ENCODE measurements around the gene DNTTIP2. TPM values are rescaled to one million over a fixed set of nuclear protein-coding genes. Genes with fewer than 3 reads are reported as not detected.

DNTTIP2 gene
- total and polyA plus RNA-seq, 9 of the 15 experiments (the other 6 are each of a cell fraction or from before 2014, with no cell fraction given) = 50.4 to 138 (median 97.0) TPM

DNA sequence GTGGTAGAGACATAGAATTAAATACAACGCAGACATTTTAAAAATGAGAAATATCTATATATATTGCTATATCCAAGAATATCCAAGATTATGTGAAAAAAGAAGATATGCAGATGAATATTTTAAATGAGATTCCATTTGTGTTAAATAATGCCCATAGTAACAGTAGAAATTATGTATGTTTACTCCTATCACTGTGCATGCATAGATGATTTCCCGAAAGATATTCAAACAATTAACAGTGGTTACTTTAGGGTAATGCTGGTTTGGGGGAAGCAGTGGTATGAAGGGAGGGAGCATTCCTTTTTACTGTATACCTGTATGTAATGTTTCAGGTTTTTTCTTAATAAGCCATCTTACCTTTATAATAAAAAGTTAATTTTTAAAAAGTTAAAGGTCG, 25.1 kb downstream of the DNTTIP2 start (continued):
- TF ChIP-seq, protein P1, sequence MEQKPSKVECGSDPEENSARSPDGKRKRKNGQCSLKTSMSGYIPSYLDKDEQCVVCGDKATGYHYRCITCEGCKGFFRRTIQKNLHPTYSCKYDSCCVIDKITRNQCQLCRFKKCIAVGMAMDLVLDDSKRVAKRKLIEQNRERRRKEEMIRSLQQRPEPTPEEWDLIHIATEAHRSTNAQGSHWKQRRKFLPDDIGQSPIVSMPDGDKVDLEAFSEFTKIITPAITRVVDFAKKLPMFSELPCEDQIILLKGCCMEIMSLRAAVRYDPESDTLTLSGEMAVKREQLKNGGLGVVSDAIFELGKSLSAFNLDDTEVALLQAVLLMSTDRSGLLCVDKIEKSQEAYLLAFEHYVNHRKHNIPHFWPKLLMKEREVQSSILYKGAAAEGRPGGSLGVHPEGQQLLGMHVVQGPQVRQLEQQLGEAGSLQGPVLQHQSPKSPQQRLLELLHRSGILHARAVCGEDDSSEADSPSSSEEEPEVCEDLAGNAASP (IDR thresholded peaks at IDR 0.05) = no peak
- TF ChIP-seq TCFL5 (CRISPR knock-in tag; conservative IDR thresholded peaks at IDR 0.05) = no peak
- no peak for TF ChIP-seq EP400 (IDR thresholded peaks at IDR 0.05)
- no peak for TF ChIP-seq ELF1 (tag; IDR thresholded peaks at IDR 0.05)
- TF ChIP-seq SMAD4 (CRISPR knock-in tag; conservative IDR thresholded peaks at IDR 0.05) = no peak
- no peak for TF ChIP-seq KAT7 (CRISPR knock-in tag; IDR thresholded peaks at IDR 0.05; ENCODE audit: borderline replicate concordance)

- Histone ChIP-seq H3K9ac (ENCODE audit: insufficient read depth in 1 of 2, low read depth in 2 of 2, low read length in 2 of 2) (no peak overlapping the region), H3K9me1 (ENCODE audit: control insufficient read depth, insufficient read depth, low read length) (no peaks in the 10 kb centered on the region), H3K27ac (ENCODE audit: extremely low read depth, low read depth, low read length) (no peak overlapping the region), H3K36me3 (ENCODE audit: control insufficient read depth, insufficient read depth, low read length) (no peaks in the 10 kb centered on the region), H3K27me3 (ENCODE audit: control insufficient read depth in 2 of 2, insufficient read depth in 2 of 2, low read length in 2 of 2) (no peaks in the 10 kb centered on the region), H3K79me2 (ENCODE audit: control insufficient read depth, insufficient read depth, low read length) (no peaks in the 10 kb centered on the region), H3K4me1 (replicated peaks in 1 of 2; ENCODE audit: control insufficient read depth in 2 of 2, insufficient read depth in 2 of 2, low read length in 2 of 2) (peaks cover 9 to 11% of the 10 kb centered on the region in 2 experiments; a peak in 2 of 5 replicates), H2AFZ (ENCODE audit: low read depth, low read length) (no peak overlapping the region), H4K20me1 (replicated peaks; ENCODE audit: control insufficient read depth, insufficient read depth, low read length) (no peaks in the 10 kb centered on the region), H3K9me3 (replicated peaks; ENCODE audit: control insufficient read depth, insufficient read depth, low read depth, low read length) (no peaks in the 10 kb centered on the region), H3K4me3 (no peak overlapping the region), H3K4me2 (ENCODE audit: insufficient read depth, low read length) (peak overlapping the region; percentile 3; the same call in 1 of the 2 replicates)
- in situ Hi-C loops (cut with MboI) (loop anchor here (25.0 kb wide), 1 partner anchor 990 kb away; no protein-coding TSS in a partner anchor), intact Hi-C loops (cut with micrococcal nuclease) (no loop called here)
- DNase-seq (ENCODE audit: extremely low read depth in 1 of 4, low spot score in 3 of 4) (no peak), ATAC-seq (no peak), FAIRE-seq (no peak)
- CTCF ChIA-PET (ENCODE audit: low intra/inter-chr PET ratio) = interaction anchor here (0.9 kb wide), 1 partner anchor 223 kb away, joined by 4 read pairs; no protein-coding TSS in a partner anchor
- TF ChIP-seq, protein P2, sequence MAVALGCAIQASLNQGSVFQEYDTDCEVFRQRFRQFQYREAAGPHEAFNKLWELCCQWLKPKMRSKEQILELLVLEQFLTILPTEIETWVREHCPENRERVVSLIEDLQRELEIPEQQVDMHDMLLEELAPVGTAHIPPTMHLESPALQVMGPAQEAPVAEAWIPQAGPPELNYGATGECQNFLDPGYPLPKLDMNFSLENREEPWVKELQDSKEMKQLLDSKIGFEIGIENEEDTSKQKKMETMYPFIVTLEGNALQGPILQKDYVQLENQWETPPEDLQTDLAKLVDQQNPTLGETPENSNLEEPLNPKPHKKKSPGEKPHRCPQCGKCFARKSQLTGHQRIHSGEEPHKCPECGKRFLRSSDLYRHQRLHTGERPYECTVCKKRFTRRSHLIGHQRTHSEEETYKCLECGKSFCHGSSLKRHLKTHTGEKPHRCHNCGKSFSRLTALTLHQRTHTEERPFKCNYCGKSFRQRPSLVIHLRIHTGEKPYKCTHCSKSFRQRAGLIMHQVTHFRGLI (CRISPR knock-in tag; IDR thresholded peaks at IDR 0.05) = no peak
- TF ChIP-seq PCBP2 (IDR thresholded peaks at IDR 0.05; ENCODE audit: low read depth, low read length, poor library complexity, severe bottlenecking) = peak; percentile 57
- TF ChIP-seq HNRNPH1 (optimal IDR thresholded peaks at IDR 0.05; ENCODE audit: low read depth, low read length) = no peak
- no peak for TF ChIP-seq FOXO4 (CRISPR knock-in tag; IDR thresholded peaks at IDR 0.05)
- no peak for TF ChIP-seq HDAC6 (IDR thresholded peaks at IDR 0.05; ENCODE audit: low read depth, low read length)
- TF ChIP-seq EGR1 (conservative IDR thresholded peaks at IDR 0.05) = no peak
- no TSS peak for BruUV-seq (replicated peaks)
- WGBS (ENCODE audit: insufficient coverage, low coverage, missing lambda C conversion rate) = no CpG with 5 or more reads among the region's 1 CpG
- POLR2A ChIA-PET = no interaction called here
These were observed 27.1 kb downstream of the DNTTIP2 start for GRCh38 chr1:93851878-93852277.

Measured in K562 (cell line).